GM18498 (cell line): ENCODE results near the gene SERPINA3.

ENCODE experiments used
- ATAC-seq: cut with Tn5 transposase; IDR thresholded peaks from one replicate; pipeline ENCODE4 v1.9.1; 2021; ENCODE audit warnings: mild to moderate bottlenecking, moderate library complexity; ENCODE audit not compliant: unreplicated experiment

Gene SERPINA3

DNA sequence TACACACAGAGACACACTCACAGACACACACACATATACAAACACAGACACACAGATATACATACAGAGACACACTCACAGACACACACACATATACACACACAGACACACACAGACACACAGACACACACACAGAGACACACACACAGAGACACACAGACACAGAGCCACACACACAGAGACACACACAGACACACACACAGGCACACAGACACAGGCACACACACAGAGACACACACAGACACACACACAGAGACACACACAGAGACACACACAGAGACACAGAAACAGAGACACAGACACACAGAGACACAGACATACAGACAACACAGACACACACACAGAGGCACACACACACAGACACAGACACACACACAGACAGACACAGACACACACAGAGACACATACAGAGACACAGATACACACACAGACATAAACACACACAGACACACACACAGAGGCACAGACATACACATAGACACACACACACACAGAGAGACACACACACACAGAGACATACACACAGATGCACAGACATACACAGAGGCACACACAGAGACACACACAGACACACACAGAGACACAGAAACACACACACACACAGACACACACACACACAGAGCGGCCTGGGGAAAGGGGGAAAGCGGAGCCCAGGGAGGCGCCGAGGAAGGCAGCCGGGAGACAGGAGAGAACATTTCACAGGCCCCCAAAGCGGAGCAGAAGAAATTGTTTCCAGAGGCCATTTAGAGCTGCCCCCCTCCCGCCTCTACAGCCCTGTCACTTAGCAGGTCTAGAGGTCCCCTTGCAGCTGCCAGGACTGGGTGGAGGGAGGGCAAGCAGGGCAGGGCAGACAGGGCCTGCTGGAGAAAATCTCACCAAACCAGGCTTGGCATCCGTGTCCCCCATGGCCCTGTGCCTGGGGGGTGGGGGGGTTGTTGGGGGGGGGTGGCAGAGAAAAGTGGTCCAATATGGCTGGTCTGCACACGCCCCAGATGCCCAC lies 38.9 kb downstream of the SERPINA3 start:
- ATAC-seq = no peak

DNA sequence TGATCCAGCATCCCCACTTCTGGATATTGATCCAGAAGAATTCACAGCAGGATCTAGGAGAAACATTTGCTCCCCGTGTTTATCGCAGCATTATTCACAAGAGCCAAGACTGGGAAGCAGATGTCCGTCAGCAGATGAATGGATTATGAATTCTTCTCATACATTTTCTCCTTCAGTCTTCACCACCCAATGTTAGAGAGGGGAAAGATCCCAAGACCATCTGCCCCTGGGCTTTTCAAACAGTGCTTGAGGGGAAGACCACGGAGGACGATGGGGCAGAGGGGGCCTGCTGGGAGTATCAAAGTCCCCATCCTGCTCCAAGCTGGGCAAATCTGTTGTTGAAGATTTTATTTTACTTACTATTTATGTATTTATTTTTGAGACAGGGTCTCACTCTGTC lies 41.1 kb downstream of the SERPINA3 start:
- no peak for ATAC-seq

DNA sequence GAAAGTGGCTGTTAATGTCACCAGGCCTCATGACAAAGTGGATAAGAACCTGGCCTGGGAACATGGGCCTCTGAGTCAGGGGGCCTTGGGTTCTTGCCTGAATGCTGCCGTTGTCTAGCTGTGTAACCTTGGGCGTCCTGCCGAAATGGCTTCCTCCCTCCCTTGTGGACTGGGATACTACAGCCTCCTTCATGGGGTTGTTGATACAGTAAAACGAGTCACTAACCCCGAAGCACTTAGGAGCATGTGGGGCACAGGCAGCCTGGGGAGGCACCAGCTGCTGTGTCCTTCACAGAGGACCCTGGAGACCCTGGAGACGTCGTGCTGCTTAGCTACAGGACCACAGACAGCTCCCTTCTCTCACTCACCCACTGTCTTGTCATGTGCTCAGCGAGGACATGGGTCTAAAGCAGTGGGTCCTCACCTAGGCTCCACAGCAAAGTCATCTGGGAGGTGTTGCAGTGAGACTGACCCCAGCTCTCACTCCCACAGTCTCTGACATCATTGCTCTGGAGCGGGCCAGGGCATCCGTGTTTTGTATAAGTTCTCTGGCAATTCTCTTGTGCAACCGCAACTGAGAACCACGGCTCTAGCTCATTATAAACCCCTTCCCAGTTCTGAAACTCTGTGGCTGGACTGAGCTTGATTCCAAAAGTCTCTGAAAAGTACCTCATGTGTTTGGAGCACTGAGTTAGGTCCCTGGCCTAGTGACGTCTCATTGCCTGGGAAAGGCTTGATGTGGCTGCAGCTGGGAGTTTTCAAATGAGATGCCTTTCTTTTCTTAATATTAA lies 42.1 kb downstream of the SERPINA3 start:
- no peak for ATAC-seq

DNA sequence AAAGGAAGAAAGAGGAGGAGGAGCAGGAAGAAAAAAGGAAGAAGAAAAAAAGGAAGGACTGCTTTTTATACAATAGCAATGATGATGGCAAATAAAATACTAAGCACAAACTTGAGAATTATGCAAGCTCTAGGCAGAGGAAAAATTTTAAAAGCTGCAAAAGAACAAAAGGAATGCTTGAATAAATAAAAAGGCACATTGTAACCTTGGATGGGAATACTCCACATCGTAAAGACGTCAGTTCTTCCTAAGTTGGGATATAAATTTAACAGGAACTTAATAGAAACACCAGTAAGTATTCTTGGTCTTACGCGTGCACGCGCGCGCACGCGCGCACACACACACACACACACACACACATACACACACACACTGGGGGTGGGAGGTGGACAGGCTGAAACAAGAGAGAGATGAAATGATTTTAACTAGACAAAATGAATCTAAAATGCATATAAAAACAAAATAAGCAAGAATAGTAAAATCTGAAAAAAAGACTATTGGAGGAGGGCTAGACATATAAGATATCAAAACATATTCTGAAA lies 43.0 kb downstream of the SERPINA3 start:
- ATAC-seq = no peak

DNA sequence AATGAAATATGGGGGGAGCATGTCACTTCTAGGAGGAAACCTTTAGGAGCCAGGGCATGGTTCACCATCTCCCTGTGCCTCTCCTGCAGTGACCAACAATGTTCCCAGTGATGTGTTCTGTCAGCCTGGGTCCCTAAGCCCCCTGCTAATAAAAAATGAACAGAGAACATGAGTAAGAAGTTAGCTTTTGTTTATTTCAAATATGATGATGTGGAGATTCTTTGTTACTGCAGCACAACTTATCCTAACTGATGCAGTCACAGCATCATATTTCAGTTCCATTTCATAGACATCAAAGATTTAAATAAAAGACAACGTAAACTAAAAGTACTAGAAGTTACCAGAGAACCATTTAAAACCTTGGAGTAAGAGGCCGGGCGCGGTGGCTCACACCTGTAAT lies 43.9 kb downstream of the SERPINA3 start:
- ATAC-seq = no peak

DNA sequence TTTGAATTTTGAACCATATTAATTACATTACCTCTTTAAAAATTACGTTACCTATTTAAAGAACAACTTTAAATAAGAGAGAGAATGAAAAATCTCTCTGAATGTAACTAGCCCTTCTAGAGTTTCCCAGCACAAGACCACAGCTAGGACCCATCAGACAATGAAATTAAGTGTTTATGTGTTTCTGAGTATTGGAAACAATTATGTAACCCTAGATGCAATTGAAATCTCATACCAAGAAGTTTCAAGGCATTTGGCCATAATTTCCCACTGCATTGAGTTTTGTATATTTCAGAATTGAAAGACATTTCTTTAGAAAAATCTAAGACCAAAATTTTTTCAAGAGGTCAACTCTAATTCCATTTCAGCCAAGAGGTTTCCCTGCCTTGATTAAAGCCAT lies 47.1 kb downstream of the SERPINA3 start:
- no peak for ATAC-seq

DNA sequence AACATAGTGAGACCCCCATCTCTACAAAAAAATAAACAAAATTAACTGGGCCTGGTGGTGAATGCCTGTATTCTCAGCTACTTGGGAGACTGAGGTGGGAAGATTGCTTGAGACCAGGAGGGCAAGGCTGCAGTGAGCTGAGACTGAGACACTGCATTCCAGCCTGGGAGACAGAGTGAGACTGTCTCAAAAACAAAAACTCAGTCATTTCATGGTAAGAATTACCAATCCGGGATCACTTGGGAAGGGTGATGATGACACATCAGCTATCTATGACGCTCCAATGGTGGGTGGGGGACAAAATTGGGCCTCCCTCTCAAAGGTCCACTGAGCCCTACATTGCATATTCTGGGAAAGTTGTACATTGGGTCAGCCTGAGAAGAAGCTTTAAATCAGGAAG lies 47.7 kb downstream of the SERPINA3 start:
- ATAC-seq = no peak

DNA sequence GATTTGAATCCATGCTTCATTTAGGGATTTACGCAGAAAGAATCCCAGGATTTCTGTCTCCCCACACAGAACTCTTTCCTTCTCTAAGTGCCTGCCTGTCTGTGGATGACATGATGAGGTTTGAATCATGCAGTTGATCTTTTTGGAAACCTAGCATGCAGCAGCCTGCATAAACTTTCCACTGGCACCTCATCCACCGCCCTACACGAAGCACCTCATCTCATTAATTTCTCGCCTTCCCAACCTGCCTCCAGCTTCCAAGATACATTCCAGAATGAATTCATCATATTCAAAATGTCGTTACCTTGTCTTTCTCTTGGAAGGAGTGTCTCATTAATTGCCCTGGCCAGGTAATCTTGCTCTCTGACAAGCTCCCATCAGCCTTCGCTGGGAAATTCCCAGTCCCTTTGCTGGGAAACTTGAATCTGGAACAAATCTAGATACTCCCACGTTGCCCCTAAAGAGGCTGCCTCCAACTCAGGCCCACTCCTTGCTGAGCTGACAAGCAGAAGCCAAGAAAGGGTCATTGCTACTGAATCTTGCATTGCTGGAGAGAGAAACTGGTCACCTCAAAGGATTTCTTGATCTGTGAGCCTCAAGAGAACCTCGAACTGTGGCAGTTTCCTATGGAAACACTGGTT lies 48.2 kb downstream of the SERPINA3 start:
- ATAC-seq = no peak

DNA sequence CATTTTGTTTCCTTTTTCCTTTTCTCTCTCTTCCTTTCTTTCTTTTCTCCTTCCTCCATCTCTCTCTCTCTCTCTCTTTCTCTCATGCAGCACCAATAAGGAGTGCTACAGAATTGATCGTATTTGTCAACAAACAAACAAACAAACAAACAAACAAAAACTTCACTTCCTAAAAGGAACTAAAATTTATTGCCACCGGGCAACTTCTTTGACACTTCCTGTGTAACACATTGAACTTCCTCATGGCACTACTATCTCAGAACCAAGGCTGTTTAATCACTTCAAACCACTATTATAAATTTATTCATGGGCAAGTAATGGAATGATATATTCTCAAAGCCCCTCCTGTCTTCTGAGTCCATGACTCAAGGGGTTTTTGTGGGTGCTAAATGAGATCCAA lies 51.3 kb downstream of the SERPINA3 start:
- ATAC-seq = no peak

DNA sequence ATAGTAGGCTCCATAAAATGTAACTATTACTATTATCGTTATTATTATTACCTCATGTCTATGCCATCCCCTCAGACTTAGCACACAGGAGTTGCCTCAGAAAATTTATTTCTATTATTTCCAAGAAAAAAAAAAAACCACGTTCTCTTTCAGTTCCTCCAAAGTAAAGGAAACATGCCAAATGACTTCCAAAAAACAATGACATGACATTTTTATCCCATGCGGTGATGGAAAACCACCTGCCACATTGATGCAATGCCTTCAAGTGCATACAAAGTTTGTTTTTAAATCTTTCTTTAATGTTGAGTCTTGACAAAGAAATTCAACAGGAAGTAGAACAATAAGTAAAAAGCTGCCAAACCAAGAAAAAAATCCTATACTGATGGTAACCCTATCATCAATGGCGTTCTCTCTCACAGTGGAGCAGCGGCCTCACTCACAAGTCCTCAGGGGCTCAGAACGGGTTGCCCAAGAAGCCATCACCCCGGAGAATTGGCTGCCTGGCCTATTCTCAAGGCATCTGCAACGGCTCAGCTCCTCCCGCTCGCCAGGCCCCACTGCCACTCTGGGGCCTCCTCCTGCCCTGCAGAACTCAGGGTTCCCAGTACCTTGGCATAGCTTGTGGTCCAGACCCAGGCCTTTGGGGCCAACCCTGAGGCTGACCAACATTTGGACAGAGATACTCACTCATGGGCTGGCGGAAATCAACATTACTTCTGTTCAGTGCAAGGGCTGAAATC lies 51.9 kb downstream of the SERPINA3 start:
- ATAC-seq = no peak

DNA sequence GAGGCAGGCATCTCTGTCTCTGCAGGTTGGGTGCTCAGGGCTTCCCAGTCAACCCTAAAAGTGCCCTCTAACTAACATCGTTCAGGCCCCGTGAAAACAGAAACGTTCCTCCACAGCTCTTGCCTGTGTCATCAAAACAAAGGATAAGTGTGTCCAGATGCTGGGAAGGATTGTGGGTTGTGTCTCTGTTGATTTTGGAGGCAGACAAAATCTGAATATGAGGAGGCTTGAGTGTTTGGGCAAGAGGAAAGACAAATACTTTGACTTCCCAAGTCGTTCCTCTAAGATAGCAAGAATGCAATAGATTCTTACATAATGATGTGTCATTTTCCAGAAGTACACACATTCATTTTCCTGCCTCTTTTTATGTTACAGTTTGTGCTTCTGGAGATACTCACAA lies 52.9 kb downstream of the SERPINA3 start:
- ATAC-seq = no peak

DNA sequence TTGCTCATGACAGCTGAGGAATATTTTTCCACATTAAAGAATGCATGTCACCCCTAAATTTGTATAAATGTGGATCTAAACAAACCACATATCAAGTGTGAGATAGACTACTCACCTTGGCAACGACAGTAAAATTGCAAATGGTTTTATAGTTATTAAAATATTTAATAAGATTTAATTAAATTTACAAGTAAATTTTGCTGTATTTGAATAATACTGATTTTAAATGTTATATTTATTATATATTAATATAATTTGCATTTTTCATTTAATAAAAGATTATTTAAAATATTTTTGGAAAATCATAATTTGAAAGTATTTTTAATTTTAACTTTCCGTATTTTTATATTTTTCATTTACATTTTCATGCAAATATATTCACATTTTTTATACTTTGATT lies 53.4 kb downstream of the SERPINA3 start:
- no peak for ATAC-seq

DNA sequence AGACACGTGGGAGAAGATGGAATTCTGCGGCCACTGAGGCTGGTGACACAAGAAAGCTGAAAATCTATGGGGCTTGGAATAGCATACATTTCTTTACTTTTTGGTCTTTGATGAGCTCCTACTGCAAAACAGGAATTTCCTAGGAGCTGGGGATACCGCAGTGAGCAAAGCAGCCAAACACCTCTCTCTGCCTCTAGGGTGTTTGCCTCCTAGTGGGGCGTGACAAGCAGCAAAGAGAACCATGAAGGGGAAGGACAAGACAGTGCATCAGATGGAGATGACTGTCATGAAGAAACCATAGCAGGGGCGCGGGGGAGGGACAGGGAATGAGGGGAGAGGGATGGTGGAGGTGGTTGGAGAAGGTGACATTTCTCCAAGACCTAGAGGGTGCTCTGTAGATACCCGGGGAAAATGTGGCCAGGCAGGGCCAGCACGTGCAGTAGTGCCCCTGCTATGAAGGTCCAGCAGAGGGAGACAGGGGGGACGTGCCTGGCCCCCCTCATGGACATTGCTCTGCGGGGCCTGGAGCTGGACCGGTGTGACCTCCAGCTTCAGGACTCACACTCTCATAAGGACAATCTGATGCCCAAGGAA lies 58.6 kb downstream of the SERPINA3 start:
- ATAC-seq = no peak

DNA sequence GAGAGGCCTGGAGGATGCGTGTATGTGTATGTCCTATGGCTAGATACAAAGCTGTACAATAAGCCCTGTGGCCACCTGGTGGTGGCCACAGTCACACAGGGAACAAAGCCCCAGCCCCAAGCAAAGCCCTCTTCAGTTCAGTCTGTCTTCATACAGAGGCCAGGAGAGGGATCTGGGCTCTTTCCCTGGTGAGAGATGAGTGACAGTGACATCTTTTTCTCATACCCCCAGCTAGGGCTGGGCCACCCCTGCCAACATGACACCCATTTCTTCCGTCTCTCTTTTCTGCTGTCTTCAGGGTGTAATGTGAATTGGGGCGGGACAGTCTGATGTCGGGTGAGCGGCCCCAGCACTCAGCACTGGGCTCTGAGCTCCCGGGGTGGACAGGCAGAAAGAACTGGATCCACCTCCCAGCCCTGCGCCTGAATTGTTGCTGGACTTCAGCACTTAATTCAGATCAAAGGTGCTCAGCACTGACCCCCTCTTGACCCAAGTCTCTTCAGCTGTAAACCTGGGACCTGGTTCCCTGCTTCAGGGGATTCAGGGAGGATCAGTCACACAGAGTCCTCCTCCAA lies 59.8 kb downstream of the SERPINA3 start:
- ATAC-seq = no peak

DNA sequence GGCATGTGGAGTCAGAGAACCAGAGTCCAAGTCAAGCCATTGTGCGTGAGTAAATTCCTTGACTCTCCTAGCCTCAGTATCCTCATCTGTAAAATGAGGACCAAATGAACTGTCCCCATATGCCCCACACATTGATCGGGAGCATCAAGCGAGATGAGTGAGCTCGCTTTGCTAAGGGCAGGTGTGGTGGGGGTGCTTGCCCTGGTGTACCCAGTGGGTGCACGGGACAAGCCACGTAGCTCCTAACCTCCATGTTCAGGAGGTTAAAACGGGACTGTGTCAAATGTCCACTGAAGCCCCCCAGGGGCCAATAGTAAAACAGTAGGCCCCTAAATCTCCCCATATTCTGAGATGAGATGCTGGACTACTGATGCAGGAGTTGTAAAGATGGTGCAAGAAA lies 60.9 kb downstream of the SERPINA3 start:
- ATAC-seq = no peak
